HCT116 (cell line): ENCODE results near the gene PIGN. TPM values are rescaled to one million over a fixed set of nuclear protein-coding genes. Genes with fewer than 3 reads are reported as not detected.

Experiments
- ATAC-seq: fragments of 200-7000 bp; cut with Tn5 transposase; 2 replicates; pipeline ENCODE4 v1.9.1; 2020; ENCODE audit warnings: mild to moderate bottlenecking, moderate library complexity
- BruUV-seq: library from RNA; stranded (reverse); fragments of 400-500 nt; replicated peaks from 2 replicates; lab custom pipeline; 2021; lab: Mats Ljungman, UMichigan
- CTCF ChIA-PET: fragments of 300-600 bp; sonication (Branson Sonifier 250); formaldehyde crosslinking; loops from one replicate; lab custom pipeline; 2021; ENCODE audit warnings: antibody characterized with exemption; lab: Charles Lee
- POLR2A ChIA-PET: fragments of 300-600, 350-600 bp; sonication (Branson Sonifier 250); formaldehyde crosslinking; loops from one replicate; lab custom pipeline; 2021; ENCODE audit warnings: antibody characterized with exemption; lab: Charles Lee
- RAD21 ChIA-PET, 2 experiments: fragments of 300-600 bp; sonication (Branson Sonifier 250); formaldehyde crosslinking; loops; one replicate each; lab custom pipeline; 2023; ENCODE audit warnings: low total read pairs in 2 of 2; ENCODE audit not compliant: uncharacterized antibody in 2 of 2, unreplicated experiment in 2 of 2, low non-redundant PET in 1 of 2; lab: Charles Lee
- DNase-seq: peaks from one replicate; pipeline ENCODE4 v3.0.0-alpha.2; 2010; ENCODE audit warnings: low read depth, low spot score
- H2AFZ ChIP-seq: fragments of 200-600 bp; shearing (Covaris generic), sonication (generic); 2 replicates; pipeline ENCODE4 v1.6.1; 2017; ENCODE audit warnings: low read depth, mixed run types, mixed read lengths, antibody characterized with exemption, low read length; ENCODE audit not compliant: poor library complexity, severe bottlenecking
- H3K27ac ChIP-seq: 2 replicates; pipeline ENCODE4 v1.5.1; 2012; ENCODE audit warnings: low read depth, low read length
- H3K27me3 ChIP-seq: fragments of 200-600 bp; sonication (generic); 2 replicates; pipeline ENCODE4 v1.6.1; 2016; ENCODE audit warnings: mixed run types, low read length, mixed read lengths; ENCODE audit not compliant: insufficient read depth
- H3K36me3 ChIP-seq, 2 experiments: fragments of 200-500 bp in 1 of 2; fragments of 200-600 bp in 1 of 2; sonication (Bioruptor generic) in 1 of 2; sonication (generic) in 1 of 2; 2 replicates each; pipeline versions ENCODE4 v1.5.1 to v1.6.1; 2014 to 2016; ENCODE audit warnings: low read length in 2 of 2, inconsistent platforms in 1 of 2, mixed read lengths in 1 of 2, mixed run types in 1 of 2; ENCODE audit not compliant: insufficient read depth in 2 of 2, control insufficient read depth in 1 of 2
- H3K4me1 ChIP-seq, 2 experiments: fragments of 200-600 bp in 1 of 2; sonication (generic) in 1 of 2; 2 replicates each; pipeline versions ENCODE4 v1.5.1 to v1.6.1; 2012 to 2017; ENCODE audit warnings: low read length in 2 of 2, inconsistent platforms in 1 of 2, mild to moderate bottlenecking in 1 of 2, mixed read lengths in 1 of 2, mixed run types in 1 of 2, moderate library complexity in 1 of 2; ENCODE audit not compliant: insufficient read depth in 2 of 2, control insufficient read depth in 1 of 2
- H3K4me2 ChIP-seq: fragments of 200-600 bp; sonication (generic); 2 replicates; pipeline ENCODE4 v1.6.1; 2017; ENCODE audit warnings: mixed run types, low read length, mixed read lengths
- H3K4me3 ChIP-seq, 2 experiments: fragments of 200-600 bp in 1 of 2; sonication (generic) in 1 of 2; replicated peaks in 1 of 2; 2 replicates each; pipeline ENCODE4 v1.5.1; 2011 to 2016; ENCODE audit warnings: low read length in 2 of 2, control low read depth in 1 of 2, low read depth in 1 of 2, mild to moderate bottlenecking in 1 of 2, mixed read lengths in 1 of 2, mixed run types in 1 of 2
- H3K79me2 ChIP-seq: fragments of 200-600 bp; sonication (generic); 2 replicates; pipeline ENCODE4 v1.6.1; 2017; ENCODE audit warnings: mild to moderate bottlenecking, mixed run types, low read length, moderate library complexity, mixed read lengths; ENCODE audit not compliant: insufficient read depth
- H3K9ac ChIP-seq: fragments of 200-600 bp; sonication (generic); 2 replicates; pipeline ENCODE4 v1.6.1; 2016; ENCODE audit warnings: low read length, mixed read lengths
- H3K9me2 ChIP-seq: fragments of 200-600 bp; sonication (generic), shearing (Covaris generic); 2 replicates; pipeline ENCODE4 v1.6.1; 2017; ENCODE audit warnings: mixed run types, mild to moderate bottlenecking, moderate library complexity; ENCODE audit not compliant: insufficient read depth
- H3K9me3 ChIP-seq, 2 experiments: fragments of 200-500 bp in 1 of 2; fragments of 200-600 bp in 1 of 2; sonication (Bioruptor generic) in 1 of 2; sonication (generic) in 1 of 2; 2 replicates each; pipeline ENCODE4 v1.6.1; 2014 to 2017; ENCODE audit warnings: low read length in 2 of 2, mixed read lengths in 2 of 2, inconsistent platforms in 1 of 2, low read depth in 1 of 2, mild to moderate bottlenecking in 1 of 2, mixed run types in 1 of 2, moderate library complexity in 1 of 2; ENCODE audit not compliant: control insufficient read depth in 1 of 2, insufficient read depth in 1 of 2
- H4K20me1 ChIP-seq: fragments of 200-600 bp; sonication (generic), shearing (Covaris generic); 2 replicates; pipeline ENCODE4 v1.6.1; 2017; ENCODE audit warnings: mixed run types, mild to moderate bottlenecking, moderate library complexity; ENCODE audit not compliant: insufficient read depth
- CEBPB ChIP-seq: IDR thresholded peaks from 2 replicates; pipeline ENCODE4 v1.6.1; 2012; ENCODE audit warnings: low read depth
- EGR1 ChIP-seq: IDR thresholded peaks from 2 replicates; pipeline ENCODE4 v1.6.1; 2012; ENCODE audit warnings: low read depth
- JUND ChIP-seq: IDR thresholded peaks from 2 replicates; pipeline ENCODE4 v1.6.1; 2012
- REST ChIP-seq: IDR thresholded peaks from 2 replicates; pipeline ENCODE4 v1.6.1; 2012; ENCODE audit warnings: low read depth
- ZBTB33 ChIP-seq: IDR thresholded peaks from 2 replicates; pipeline ENCODE4 v1.6.1; 2011; ENCODE audit warnings: mild to moderate bottlenecking, low read length, moderate library complexity; ENCODE audit not compliant: insufficient replicate concordance; ENCODE audit errors: extremely low read depth
- intact Hi-C: fragments of 100-400 bp; cut with micrococcal nuclease; formaldehyde crosslinking; loops from 2 replicates; pipeline ENCODE4 v1.10.0; 2022
- total RNA-seq: library from RNA; stranded (reverse); gene quantifications from one replicate; pipeline ENCODE4 v1.2.1, GENCODE V29; 2021; ENCODE audit not compliant: unreplicated experiment

PIGN gene
- total RNA-seq, 1 experiment from 2014 or later, result 12.2 TPM

GRCh38 chr18:62165583-62165982 is 21.3 kb downstream of the PIGN start:
- ChIA-PET CTCF (no interaction called here), POLR2A (no interaction called here)

More at GRCh38 chr18:62165583-62165982, 21.3 kb downstream of the PIGN start:
- ATAC-seq (no peak), DNase-seq (no peak)
- Histone ChIP-seq H3K4me2 (no peak overlapping the region), H3K9me3 (0 out of 4 replicates have a peak, but pooled peaks cover 0 to 5% of the 10 kb centered on the region in 2 experiments), H3K9me2 (no peaks in the 10 kb centered on the region), H4K20me1 (no peaks in the 10 kb centered on the region), H3K9ac (no peak overlapping the region), H3K27me3 (no peaks in the 10 kb centered on the region), H3K36me3 (no peaks in the 10 kb centered on the region), H3K27ac (no peak overlapping the region), H3K79me2 (no peaks in the 10 kb centered on the region), H3K4me3 (no peak overlapping the region), H3K4me1 (no peaks in the 10 kb centered on the region), H2AFZ (no peak overlapping the region)
- TF ChIP-seq REST (no peak), ZBTB33 (no peak), CEBPB (no peak), JUND (no peak), EGR1 (no peak)
- intact Hi-C loops, result no loop called here
- RAD21 ChIA-PET, result no interaction called here
- BruUV-seq, result no TSS peak
